AG09309 (cell line): ENCODE measurements around the gene MOV10L1.

Experiments used
- DNase-seq: peaks from one replicate; pipeline ENCODE4 v3.0.0-alpha.2; 2010; ENCODE audit warnings: low read depth
- H3K4me3 ChIP-seq: 2 replicates; pipeline ENCODE4 v1.5.1; 2011; ENCODE audit warnings: mild to moderate bottlenecking, low read depth, low read length, moderate library complexity; ENCODE audit not compliant: control insufficient read depth
- TF ChIP-seq, protein P1 (sequence below): IDR thresholded peaks from 2 replicates; pipeline ENCODE4 v1.5.1; 2011; ENCODE audit warnings: mild to moderate bottlenecking, low read depth, low read length, inconsistent platforms; ENCODE audit not compliant: insufficient read depth, control insufficient read depth; ENCODE audit errors: missing control alignments

MOV10L1 gene

DNA sequence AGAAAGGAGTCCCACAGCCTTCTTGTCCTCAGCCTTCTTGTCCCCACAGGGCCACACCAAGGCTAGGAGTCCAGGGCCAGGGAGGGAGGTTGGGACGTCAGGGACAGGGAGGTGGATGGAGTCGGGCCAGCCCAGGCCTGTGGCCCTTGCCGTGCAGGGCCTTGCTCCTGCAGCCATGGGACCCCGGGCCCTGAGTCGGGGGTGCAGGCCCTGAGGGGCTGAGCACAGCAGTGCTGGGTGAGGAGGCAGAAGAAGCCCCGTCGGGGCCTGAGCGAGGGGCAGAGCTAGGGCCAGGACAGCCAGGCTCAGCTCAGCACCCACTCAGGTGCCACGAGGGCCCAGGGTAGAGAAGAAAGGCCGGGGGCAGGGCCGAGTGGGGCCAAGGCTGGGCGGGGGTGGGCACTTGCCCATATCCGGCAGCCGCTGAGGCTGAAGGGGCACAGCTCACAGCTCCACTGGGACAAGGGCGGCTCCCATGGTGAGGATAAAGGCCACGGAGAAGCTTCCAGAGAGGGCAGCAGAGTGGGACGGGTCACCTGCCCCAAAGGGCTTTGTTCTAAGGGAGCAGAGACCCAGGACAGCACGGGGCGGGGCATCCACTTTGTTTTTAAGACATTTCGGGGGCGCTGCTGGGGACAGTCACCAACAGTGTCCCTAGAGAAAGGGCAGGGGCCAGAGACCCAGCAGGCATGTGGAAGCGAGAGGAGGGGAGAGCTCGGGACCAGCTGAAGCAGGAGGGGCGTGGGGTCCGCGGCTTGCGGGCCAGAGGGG lies 8.2 kb upstream of the MOV10L1 start:
- H3K4me3 ChIP-seq: no peak overlapping the region
- DNase-seq: no peak
- TF ChIP-seq, protein P1, sequence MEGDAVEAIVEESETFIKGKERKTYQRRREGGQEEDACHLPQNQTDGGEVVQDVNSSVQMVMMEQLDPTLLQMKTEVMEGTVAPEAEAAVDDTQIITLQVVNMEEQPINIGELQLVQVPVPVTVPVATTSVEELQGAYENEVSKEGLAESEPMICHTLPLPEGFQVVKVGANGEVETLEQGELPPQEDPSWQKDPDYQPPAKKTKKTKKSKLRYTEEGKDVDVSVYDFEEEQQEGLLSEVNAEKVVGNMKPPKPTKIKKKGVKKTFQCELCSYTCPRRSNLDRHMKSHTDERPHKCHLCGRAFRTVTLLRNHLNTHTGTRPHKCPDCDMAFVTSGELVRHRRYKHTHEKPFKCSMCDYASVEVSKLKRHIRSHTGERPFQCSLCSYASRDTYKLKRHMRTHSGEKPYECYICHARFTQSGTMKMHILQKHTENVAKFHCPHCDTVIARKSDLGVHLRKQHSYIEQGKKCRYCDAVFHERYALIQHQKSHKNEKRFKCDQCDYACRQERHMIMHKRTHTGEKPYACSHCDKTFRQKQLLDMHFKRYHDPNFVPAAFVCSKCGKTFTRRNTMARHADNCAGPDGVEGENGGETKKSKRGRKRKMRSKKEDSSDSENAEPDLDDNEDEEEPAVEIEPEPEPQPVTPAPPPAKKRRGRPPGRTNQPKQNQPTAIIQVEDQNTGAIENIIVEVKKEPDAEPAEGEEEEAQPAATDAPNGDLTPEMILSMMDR: no peak

DNA sequence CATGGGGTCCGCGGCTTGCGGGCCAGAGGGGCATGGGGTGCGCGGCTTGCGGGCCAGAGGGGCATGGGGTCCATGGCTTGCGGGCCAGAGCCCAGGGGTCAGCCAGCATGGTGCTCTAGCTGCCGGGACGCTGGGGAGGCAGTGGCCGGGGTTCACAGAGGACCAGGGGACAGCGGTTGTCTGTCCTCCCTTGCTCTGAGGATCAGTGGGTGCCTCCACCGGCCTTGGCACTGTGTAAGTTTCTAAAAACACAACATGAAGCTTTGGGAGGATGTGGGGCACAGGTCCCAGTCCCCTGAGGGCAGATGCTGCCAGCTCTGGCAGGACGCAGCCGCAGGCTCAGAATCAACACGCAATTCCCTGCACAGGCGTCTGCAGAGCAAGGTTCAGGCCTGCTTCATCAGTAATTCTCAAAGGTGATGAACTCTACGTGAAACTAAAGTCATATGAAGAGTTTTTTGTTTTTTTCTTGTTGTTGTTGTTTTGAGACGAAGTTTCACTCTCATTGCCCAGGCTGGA lies 7.5 kb upstream of the MOV10L1 start:
- no peak for DNase-seq
- H3K4me3 ChIP-seq: no peak overlapping the region
- TF ChIP-seq, protein P1: no peak

DNA sequence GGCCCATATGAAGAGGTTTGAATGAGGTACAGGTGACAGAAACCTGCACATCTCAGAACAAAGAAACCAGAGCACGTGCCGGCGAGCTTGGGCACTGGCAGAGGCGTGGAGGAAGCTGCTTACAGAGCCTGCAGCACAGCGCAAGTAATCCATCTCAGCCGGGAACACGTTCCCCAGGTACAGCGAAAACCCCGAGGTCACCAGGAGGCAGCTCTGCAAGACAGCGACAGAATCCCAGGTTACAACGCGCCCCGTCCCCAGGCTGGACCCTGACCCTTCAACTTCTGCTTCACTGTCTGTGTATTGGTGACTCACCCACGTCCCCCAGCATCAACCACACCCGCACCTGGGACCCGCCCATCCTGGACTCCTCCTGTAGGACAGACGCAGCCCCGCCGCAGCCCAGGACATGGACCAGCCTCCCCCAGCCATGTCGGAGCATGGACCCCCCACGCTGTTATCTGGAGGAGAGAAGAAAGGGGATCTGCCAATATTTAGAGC lies 6.8 kb upstream of the MOV10L1 start:
- no peak overlapping the region for H3K4me3 ChIP-seq
- DNase-seq: no peak
- TF ChIP-seq, protein P1: no peak

DNA sequence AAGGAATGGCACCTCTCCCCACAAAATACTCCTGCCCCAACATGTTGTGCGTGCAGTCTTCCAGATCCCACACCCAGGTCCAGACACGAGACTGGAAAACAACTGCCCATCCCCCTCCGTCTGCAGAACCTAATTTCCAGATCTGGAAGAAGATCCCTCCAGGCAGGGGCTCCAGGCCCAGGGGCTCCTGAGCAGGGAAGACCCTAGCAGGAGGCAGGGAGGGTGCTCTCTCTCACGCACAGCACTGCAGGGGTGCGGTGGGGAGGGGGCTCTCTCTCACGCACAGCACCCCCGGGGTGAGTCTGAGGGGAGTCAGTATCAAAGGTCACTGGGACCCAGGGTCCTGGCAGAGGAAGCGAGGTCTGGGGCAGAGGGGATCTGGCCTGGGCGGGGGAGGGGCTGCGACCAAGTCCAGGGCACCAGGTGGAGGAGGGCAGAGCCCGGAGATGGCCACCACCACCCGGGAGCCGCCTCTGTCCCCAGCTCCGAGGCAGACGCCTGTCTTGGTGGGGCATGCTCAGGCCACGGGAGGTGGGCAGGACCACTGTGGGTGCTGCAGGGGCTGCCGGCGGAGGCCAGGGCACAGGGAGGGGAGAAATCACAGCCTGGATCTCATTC lies 6.2 kb upstream of the MOV10L1 start:
- DNase-seq: no peak
- TF ChIP-seq, protein P1: no peak
- H3K4me3 ChIP-seq: no peak overlapping the region

DNA sequence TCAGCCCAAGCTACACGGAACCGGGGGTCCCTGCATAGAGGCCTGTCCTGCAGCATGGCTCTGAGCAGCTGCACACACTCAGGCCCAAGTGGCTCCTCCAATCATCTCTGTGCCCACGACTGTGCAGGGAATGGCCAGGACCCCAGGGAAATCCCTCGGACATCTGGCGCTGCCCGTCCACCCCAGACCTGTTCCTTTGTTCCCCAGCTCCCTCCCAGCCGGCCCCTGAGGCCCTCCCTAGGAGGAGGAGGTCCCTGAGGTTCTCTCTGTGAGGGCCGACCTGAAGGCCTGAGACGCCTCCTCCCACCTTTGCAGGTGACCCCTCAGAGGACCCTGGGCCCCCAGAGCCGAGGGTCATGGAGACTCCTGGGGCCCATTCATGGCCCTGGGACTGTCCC lies 5.7 kb upstream of the MOV10L1 start:
- TF ChIP-seq, protein P1: no peak
- H3K4me3 ChIP-seq: no peak overlapping the region
- DNase-seq: no peak

DNA sequence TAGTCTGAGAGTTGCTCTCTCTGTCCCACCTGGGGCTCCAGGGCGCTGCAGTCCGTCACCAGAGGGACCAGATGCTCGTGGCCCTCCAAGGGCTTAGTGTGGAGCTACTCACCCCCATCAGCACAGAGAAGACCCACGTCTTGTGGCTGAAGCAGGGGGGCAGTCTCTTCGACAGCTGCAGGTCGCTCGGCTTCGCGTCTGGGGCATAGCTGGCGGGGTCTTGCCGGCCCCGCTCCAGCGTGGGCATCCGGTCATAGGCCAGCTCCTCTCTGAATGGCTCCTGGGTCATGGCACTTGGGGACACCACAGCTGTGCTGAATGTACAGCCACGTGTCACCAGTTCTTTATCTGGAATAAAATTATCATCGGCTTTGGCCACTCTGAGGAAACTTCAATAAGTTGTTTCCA lies 5.2 kb upstream of the MOV10L1 start:
- DNase-seq: no peak
- TF ChIP-seq, protein P1: no peak

More for the DNA sequence above, 5.2 kb upstream of the MOV10L1 start:
- H3K4me3 ChIP-seq: no peak overlapping the region
